Measurements from ENCODE around the gene RNF220.

Gene RNF220

DNA sequence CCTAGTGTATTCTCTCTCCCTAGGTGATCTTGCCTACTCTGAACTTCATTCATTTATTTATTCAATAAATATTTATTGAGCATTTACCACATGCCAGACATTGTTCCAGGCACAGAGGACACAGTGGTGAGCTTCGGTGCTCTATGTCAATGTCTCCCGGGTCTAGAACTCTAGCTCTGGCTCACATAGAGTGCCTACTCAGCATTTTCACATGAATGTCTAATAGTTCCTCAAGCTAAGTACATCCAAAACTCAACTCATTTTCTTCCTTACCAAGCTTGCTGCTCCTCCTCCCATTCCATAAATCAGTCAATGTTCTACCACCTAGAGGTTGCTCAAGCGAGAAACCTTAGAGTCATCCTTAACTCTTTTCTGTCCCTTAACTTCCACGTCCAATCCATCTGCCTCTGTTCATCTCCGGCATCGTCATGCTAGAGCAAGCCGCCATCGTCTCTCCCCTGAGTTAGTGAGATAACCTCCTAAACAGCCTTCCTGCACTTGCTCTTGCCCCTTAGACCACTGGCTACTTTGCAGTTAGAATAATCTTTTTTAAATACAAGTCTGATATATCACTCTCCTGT lies 201.7 kb downstream of the RNF220 start:
- TF ChIP-seq, protein P1, sequence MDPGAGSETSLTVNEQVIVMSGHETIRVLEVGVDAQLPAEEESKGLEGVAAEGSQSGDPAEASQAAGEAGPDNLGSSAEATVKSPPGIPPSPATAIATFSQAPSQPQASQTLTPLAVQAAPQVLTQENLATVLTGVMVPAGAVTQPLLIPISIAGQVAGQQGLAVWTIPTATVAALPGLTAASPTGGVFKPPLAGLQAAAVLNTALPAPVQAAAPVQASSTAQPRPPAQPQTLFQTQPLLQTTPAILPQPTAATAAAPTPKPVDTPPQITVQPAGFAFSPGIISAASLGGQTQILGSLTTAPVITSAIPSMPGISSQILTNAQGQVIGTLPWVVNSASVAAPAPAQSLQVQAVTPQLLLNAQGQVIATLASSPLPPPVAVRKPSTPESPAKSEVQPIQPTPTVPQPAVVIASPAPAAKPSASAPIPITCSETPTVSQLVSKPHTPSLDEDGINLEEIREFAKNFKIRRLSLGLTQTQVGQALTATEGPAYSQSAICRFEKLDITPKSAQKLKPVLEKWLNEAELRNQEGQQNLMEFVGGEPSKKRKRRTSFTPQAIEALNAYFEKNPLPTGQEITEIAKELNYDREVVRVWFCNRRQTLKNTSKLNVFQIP (CRISPR knock-in tag; IDR thresholded peaks at IDR 0.05; ENCODE audit: borderline replicate concordance, low read depth), result no peak
- TF ChIP-seq OSR1 (CRISPR knock-in tag; IDR thresholded peaks at IDR 0.05), result no peak
- TF ChIP-seq ZNF70 (CRISPR knock-in tag; IDR thresholded peaks at IDR 0.05), result no peak
- no peak for TF ChIP-seq ZNF8 (CRISPR knock-in tag; IDR thresholded peaks at IDR 0.05)
- TF ChIP-seq ISL1 (CRISPR knock-in tag; IDR thresholded peaks at IDR 0.05), result no peak
- no peak for TF ChIP-seq BACH2 (CRISPR knock-in tag; IDR thresholded peaks at IDR 0.05; ENCODE audit: borderline replicate concordance)
- TF ChIP-seq, protein P2, sequence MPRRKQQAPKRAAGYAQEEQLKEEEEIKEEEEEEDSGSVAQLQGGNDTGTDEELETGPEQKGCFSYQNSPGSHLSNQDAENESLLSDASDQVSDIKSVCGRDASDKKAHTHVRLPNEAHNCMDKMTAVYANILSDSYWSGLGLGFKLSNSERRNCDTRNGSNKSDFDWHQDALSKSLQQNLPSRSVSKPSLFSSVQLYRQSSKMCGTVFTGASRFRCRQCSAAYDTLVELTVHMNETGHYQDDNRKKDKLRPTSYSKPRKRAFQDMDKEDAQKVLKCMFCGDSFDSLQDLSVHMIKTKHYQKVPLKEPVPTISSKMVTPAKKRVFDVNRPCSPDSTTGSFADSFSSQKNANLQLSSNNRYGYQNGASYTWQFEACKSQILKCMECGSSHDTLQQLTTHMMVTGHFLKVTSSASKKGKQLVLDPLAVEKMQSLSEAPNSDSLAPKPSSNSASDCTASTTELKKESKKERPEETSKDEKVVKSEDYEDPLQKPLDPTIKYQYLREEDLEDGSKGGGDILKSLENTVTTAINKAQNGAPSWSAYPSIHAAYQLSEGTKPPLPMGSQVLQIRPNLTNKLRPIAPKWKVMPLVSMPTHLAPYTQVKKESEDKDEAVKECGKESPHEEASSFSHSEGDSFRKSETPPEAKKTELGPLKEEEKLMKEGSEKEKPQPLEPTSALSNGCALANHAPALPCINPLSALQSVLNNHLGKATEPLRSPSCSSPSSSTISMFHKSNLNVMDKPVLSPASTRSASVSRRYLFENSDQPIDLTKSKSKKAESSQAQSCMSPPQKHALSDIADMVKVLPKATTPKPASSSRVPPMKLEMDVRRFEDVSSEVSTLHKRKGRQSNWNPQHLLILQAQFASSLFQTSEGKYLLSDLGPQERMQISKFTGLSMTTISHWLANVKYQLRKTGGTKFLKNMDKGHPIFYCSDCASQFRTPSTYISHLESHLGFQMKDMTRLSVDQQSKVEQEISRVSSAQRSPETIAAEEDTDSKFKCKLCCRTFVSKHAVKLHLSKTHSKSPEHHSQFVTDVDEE (CRISPR knock-in tag; IDR thresholded peaks at IDR 0.05), result no peak
- ATAC-seq, result no peak

DNA sequence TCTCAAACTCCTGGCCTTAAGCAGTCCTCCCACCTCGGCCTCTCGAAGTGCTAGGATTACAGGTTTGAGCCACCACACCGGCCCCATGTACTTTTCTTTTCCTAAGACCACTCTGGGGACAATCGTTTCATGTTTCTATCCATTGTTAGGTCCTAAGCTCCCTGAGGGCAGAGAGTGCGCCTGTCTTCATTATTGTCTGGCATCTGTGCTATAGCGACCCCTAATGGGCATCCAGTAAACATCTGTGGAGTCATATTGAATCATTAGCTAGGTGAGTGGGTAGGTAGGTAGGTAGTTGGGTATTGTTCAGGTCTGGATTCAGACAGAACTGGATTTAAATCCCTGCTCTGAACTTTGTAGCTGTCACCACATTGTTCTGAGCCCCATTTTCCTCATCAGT lies 203.1 kb downstream of the RNF220 start:
- no peak for ATAC-seq
- TF ChIP-seq, protein P3, sequence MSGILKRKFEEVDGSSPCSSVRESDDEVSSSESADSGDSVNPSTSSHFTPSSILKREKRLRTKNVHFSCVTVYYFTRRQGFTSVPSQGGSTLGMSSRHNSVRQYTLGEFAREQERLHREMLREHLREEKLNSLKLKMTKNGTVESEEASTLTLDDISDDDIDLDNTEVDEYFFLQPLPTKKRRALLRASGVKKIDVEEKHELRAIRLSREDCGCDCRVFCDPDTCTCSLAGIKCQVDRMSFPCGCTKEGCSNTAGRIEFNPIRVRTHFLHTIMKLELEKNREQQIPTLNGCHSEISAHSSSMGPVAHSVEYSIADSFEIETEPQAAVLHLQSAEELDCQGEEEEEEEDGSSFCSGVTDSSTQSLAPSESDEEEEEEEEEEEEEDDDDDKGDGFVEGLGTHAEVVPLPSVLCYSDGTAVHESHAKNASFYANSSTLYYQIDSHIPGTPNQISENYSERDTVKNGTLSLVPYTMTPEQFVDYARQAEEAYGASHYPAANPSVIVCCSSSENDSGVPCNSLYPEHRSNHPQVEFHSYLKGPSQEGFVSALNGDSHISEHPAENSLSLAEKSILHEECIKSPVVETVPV (CRISPR knock-in tag; IDR thresholded peaks at IDR 0.05), result no peak
- no peak for TF ChIP-seq ZFP3 (CRISPR knock-in tag; IDR thresholded peaks at IDR 0.05)
- no peak for TF ChIP-seq ARNTL (CRISPR knock-in tag; IDR thresholded peaks at IDR 0.05; ENCODE audit: borderline replicate concordance, low read depth)
- TF ChIP-seq TOX (CRISPR knock-in tag; IDR thresholded peaks at IDR 0.05; ENCODE audit: borderline replicate concordance), result no peak
- TF ChIP-seq ISL1 (CRISPR knock-in tag; IDR thresholded peaks at IDR 0.05), result no peak
- TF ChIP-seq TCF4 (CRISPR knock-in tag; IDR thresholded peaks at IDR 0.05; ENCODE audit: borderline replicate concordance), result no peak
- TF ChIP-seq ZC3H10 (CRISPR knock-in tag; IDR thresholded peaks at IDR 0.05), result no peak
- TF ChIP-seq, protein P4, sequence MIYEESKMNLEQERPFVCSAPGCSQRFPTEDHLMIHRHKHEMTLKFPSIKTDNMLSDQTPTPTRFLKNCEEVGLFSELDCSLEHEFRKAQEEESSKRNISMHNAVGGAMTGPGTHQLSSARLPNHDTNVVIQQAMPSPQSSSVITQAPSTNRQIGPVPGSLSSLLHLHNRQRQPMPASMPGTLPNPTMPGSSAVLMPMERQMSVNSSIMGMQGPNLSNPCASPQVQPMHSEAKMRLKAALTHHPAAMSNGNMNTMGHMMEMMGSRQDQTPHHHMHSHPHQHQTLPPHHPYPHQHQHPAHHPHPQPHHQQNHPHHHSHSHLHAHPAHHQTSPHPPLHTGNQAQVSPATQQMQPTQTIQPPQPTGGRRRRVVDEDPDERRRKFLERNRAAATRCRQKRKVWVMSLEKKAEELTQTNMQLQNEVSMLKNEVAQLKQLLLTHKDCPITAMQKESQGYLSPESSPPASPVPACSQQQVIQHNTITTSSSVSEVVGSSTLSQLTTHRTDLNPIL (CRISPR knock-in tag; IDR thresholded peaks at IDR 0.05; ENCODE audit: low read depth), result no peak
- TF ChIP-seq OSR1 (CRISPR knock-in tag; IDR thresholded peaks at IDR 0.05), result no peak
- no peak for TF ChIP-seq CSDC2 (CRISPR knock-in tag; IDR thresholded peaks at IDR 0.05)
- no peak for TF ChIP-seq ZFP30 (CRISPR knock-in tag; IDR thresholded peaks at IDR 0.05)
- no peak for TF ChIP-seq ZNF70 (CRISPR knock-in tag; IDR thresholded peaks at IDR 0.05)
- no peak for TF ChIP-seq ESRRG (CRISPR knock-in tag; IDR thresholded peaks at IDR 0.05)
- TF ChIP-seq PPARA (CRISPR knock-in tag; IDR thresholded peaks at IDR 0.05; ENCODE audit: borderline replicate concordance), result no peak
- TF ChIP-seq, protein P5, sequence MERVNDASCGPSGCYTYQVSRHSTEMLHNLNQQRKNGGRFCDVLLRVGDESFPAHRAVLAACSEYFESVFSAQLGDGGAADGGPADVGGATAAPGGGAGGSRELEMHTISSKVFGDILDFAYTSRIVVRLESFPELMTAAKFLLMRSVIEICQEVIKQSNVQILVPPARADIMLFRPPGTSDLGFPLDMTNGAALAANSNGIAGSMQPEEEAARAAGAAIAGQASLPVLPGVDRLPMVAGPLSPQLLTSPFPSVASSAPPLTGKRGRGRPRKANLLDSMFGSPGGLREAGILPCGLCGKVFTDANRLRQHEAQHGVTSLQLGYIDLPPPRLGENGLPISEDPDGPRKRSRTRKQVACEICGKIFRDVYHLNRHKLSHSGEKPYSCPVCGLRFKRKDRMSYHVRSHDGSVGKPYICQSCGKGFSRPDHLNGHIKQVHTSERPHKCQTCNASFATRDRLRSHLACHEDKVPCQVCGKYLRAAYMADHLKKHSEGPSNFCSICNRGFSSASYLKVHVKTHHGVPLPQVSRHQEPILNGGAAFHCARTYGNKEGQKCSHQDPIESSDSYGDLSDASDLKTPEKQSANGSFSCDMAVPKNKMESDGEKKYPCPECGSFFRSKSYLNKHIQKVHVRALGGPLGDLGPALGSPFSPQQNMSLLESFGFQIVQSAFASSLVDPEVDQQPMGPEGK (CRISPR knock-in tag; IDR thresholded peaks at IDR 0.05; ENCODE audit: borderline replicate concordance), result no peak
- no peak for TF ChIP-seq GLIS3 (CRISPR knock-in tag; IDR thresholded peaks at IDR 0.05)
- TF ChIP-seq, protein P1 (CRISPR knock-in tag; IDR thresholded peaks at IDR 0.05; ENCODE audit: borderline replicate concordance, low read depth), result no peak
- no peak for TF ChIP-seq SNAI2 (CRISPR knock-in tag; IDR thresholded peaks at IDR 0.05)

All from SK-N-SH treated with all-trans-retinoic acid at 6 μM for 48 hours (cell line).